Measurements from ENCODE around the gene MED12L.

GRCh38 chr3:151319628-151320027, 234.2 kb downstream of the MED12L start:
- TF ChIP-seq POLR2AphosphoS5 (IDR thresholded peaks at IDR 0.05; ENCODE audit: low read length) (no peak), RBBP5 (conservative IDR thresholded peaks at IDR 0.05) (no peak), CTCF (IDR thresholded peaks at IDR 0.05 in 2 of 3, conservative IDR thresholded peaks at IDR 0.05 in 1 of 3; ENCODE audit: control insufficient read depth in 2 of 3, extremely low read depth in 1 of 3, insufficient read depth in 1 of 3, low read depth in 3 of 3, low read length in 3 of 3) (no peak), ATF2 (IDR thresholded peaks at IDR 0.05; ENCODE audit: low read length) (no peak)

Measured in GM12878 (cell line).